Measurements from ENCODE around the gene MPPE1. TPM values are rescaled to one million over a fixed set of nuclear protein-coding genes. Genes with fewer than 3 reads are reported as not detected.

The MPPE1 gene
- total RNA-seq, 2 experiments from 2014 or later: 26.5 to 40.1 TPM

DNA sequence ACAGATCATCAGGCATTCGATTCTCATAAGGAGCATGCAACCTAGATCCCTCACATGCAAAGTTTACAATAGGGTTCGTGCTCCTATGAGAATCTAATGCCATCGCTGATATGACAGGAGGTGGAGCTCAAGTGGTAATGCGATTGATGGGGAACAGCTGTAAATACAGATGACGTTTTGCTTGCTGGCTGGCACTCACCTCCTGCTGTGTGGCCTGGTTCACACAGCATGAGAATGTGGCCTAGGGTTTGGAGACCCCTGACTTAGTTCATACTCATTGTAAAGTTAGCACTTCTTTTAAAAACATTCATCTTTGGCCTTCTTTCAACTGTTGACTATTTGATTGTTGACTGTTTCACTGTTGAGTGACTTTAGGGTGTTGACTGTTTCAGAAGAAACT is 65.6 kb downstream of the MPPE1 start:
- Histone ChIP-seq H3K27ac (ENCODE audit: low read depth, low read length, poor library complexity, severe bottlenecking) (no peak overlapping the region), H3K9me2 (ENCODE audit: insufficient read depth, low read length) (no peaks in the 10 kb centered on the region), H3K4me3 (ENCODE audit: low read depth, low read length, poor library complexity, severe bottlenecking) (no peak overlapping the region), H2AFZ (ENCODE audit: low read length) (no peak overlapping the region), H3K36me3 (ENCODE audit: insufficient read depth, low read length) (no peaks in the 10 kb centered on the region), H3K4me2 (ENCODE audit: low read length) (no peak overlapping the region), H3K79me2 (ENCODE audit: insufficient read depth, low read depth, low read length) (no peaks in the 10 kb centered on the region), H3K9me3 (ENCODE audit: low read length) (no peaks in the 10 kb centered on the region), H4K20me1 (ENCODE audit: insufficient read depth, low read length) (no peaks in the 10 kb centered on the region), H3K4me1 (ENCODE audit: insufficient read depth, low read length, poor library complexity, severe bottlenecking) (no peaks in the 10 kb centered on the region)
- no TSS peak for BruUV-seq (replicated peaks)
- intact Hi-C loops (cut with micrococcal nuclease; ENCODE audit: unreplicated experiment): no loop called here
- no peak for DNase-seq (ENCODE audit: low spot score)
- CTCF ChIA-PET (ENCODE audit: unreplicated experiment): interaction anchor here (0.6 kb wide), 1 partner anchor 13 kb away, joined by 3 read pairs; no protein-coding TSS in a partner anchor
- TF ChIP-seq EZH2phosphoT487 (IDR thresholded peaks at IDR 0.05; ENCODE audit: borderline replicate concordance, low read depth, low read length): no peak
- TF ChIP-seq, protein P1, sequence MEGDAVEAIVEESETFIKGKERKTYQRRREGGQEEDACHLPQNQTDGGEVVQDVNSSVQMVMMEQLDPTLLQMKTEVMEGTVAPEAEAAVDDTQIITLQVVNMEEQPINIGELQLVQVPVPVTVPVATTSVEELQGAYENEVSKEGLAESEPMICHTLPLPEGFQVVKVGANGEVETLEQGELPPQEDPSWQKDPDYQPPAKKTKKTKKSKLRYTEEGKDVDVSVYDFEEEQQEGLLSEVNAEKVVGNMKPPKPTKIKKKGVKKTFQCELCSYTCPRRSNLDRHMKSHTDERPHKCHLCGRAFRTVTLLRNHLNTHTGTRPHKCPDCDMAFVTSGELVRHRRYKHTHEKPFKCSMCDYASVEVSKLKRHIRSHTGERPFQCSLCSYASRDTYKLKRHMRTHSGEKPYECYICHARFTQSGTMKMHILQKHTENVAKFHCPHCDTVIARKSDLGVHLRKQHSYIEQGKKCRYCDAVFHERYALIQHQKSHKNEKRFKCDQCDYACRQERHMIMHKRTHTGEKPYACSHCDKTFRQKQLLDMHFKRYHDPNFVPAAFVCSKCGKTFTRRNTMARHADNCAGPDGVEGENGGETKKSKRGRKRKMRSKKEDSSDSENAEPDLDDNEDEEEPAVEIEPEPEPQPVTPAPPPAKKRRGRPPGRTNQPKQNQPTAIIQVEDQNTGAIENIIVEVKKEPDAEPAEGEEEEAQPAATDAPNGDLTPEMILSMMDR (conservative IDR thresholded peaks at IDR 0.05; ENCODE audit: low read length): no peak
- POLR2A ChIA-PET: interaction anchor here (0.6 kb wide), 1 partner anchor 8 kb away, joined by 3 read pairs; no protein-coding TSS in a partner anchor

- ChIA-PET CTCF (ENCODE audit: unreplicated experiment) (no interaction called here), POLR2A (interaction anchor here (0.7 to 1.4 kb wide), 3 partner anchors 9 to 78 kb away, joined by 3 read pairs; no protein-coding TSS in a partner anchor)
Observed at GRCh38 chr18:11840493-11840892, 67.6 kb downstream of the MPPE1 start.

DNA sequence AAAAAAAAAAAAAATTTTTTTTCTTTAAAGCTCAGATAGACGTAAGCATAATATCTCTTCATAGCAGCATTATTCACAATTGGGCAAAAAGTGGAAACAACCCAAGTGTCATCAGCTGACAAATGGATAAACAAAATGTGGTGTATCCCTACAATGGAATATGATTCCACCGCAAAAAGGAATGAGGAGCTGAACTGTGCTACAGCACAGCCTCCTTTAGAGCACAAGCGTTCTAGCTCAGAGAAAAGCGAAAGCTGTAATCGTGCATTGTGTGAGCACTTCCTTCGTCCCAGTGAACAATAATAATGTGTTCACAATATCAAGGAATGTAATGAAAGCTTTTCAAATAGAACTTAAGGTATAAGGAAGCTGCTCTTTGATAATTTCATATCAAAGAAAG is 68.6 kb downstream of the MPPE1 start:
- ChIA-PET CTCF (ENCODE audit: unreplicated experiment) (no interaction called here), POLR2A (interaction anchor here (0.6 to 1.4 kb wide), 4 partner anchors 10 to 66 kb away, joined by 3 to 4 read pairs (median 3); no protein-coding TSS in a partner anchor)
- TF ChIP-seq, protein P1 (conservative IDR thresholded peaks at IDR 0.05; ENCODE audit: low read length): no peak
- TF ChIP-seq EZH2phosphoT487 (IDR thresholded peaks at IDR 0.05; ENCODE audit: borderline replicate concordance, low read depth, low read length): no peak
- BruUV-seq (replicated peaks): no TSS peak
- Histone ChIP-seq H3K4me2 (ENCODE audit: low read length) (no peak overlapping the region), H3K36me3 (ENCODE audit: insufficient read depth, low read length) (no peaks in the 10 kb centered on the region), H3K9me3 (ENCODE audit: low read length) (no peaks in the 10 kb centered on the region), H3K79me2 (ENCODE audit: insufficient read depth, low read depth, low read length) (no peaks in the 10 kb centered on the region), H3K27ac (ENCODE audit: low read depth, low read length, poor library complexity, severe bottlenecking) (no peak overlapping the region), H3K9me2 (ENCODE audit: insufficient read depth, low read length) (no peaks in the 10 kb centered on the region), H3K4me3 (ENCODE audit: low read depth, low read length, poor library complexity, severe bottlenecking) (no peak overlapping the region), H3K4me1 (ENCODE audit: insufficient read depth, low read length, poor library complexity, severe bottlenecking) (no peaks in the 10 kb centered on the region), H4K20me1 (ENCODE audit: insufficient read depth, low read length) (no peaks in the 10 kb centered on the region), H2AFZ (ENCODE audit: low read length) (no peak overlapping the region)
- intact Hi-C loops (cut with micrococcal nuclease; ENCODE audit: unreplicated experiment): no loop called here
- DNase-seq (ENCODE audit: low spot score): no peak

More at GRCh38 chr18:11840493-11840892, 67.6 kb downstream of the MPPE1 start:
- Histone ChIP-seq H3K9me2 (ENCODE audit: insufficient read depth, low read length) (no peaks in the 10 kb centered on the region), H3K4me1 (ENCODE audit: insufficient read depth, low read length, poor library complexity, severe bottlenecking) (no peaks in the 10 kb centered on the region), H3K79me2 (ENCODE audit: insufficient read depth, low read depth, low read length) (no peaks in the 10 kb centered on the region), H3K36me3 (ENCODE audit: insufficient read depth, low read length) (no peaks in the 10 kb centered on the region), H3K27ac (ENCODE audit: low read depth, low read length, poor library complexity, severe bottlenecking) (no peak overlapping the region), H4K20me1 (ENCODE audit: insufficient read depth, low read length) (no peaks in the 10 kb centered on the region), H3K9me3 (ENCODE audit: low read length) (no peaks in the 10 kb centered on the region), H3K4me2 (ENCODE audit: low read length) (no peak overlapping the region), H3K4me3 (ENCODE audit: low read depth, low read length, poor library complexity, severe bottlenecking) (no peak overlapping the region), H2AFZ (ENCODE audit: low read length) (no peak overlapping the region)
- intact Hi-C loops (cut with micrococcal nuclease; ENCODE audit: unreplicated experiment): no loop called here
- BruUV-seq (replicated peaks): no TSS peak
- TF ChIP-seq, protein P1 (conservative IDR thresholded peaks at IDR 0.05; ENCODE audit: low read length): no peak
- TF ChIP-seq EZH2phosphoT487 (IDR thresholded peaks at IDR 0.05; ENCODE audit: borderline replicate concordance, low read depth, low read length): no peak
- no peak for DNase-seq (ENCODE audit: low spot score)

Data from OCI-LY7 (cell line).